Spleen (tissue), 11 donors: ENCODE measurements around the gene HIVEP1. TPM values are rescaled to one million over a fixed set of nuclear protein-coding genes. Genes with fewer than 3 reads are reported as not detected.

Experiments
- DNase-seq: peaks from one replicate; pipeline ENCODE4 v3.0.0-alpha.2; 2020
- H3K27ac ChIP-seq, 8 donors: fragments of 200-600 bp; sonication (generic) in 7 of 8; 1 replicate in 4 of 8; 2 replicates in 4 of 8; pipeline versions ENCODE4 v1.5.0 to v1.8.0; 2016 to 2021; ENCODE audit warnings: inconsistent platforms in 4 of 8, mild to moderate bottlenecking in 4 of 8, moderate library complexity in 1 of 8
- H3K27me3 ChIP-seq, 7 donors: fragments of 200-600 bp; sonication (generic) in 6 of 7; replicated peaks in 1 of 7; 1 replicate in 4 of 7; 2 replicates in 3 of 7; pipeline versions ENCODE4 v1.5.0 to v1.8.0; 2016 to 2021; ENCODE audit warnings: inconsistent platforms in 3 of 7, mild to moderate bottlenecking in 1 of 7
- H3K36me3 ChIP-seq, 6 donors: fragments of 200-600 bp; sonication (generic) in 5 of 6; 1 replicate in 4 of 6; 2 replicates in 2 of 6; pipeline versions ENCODE4 v1.5.0 to v1.8.0; 2016 to 2021; ENCODE audit warnings: inconsistent platforms in 2 of 6
- H3K4me1 ChIP-seq, 6 donors: fragments of 200-600 bp; sonication (generic) in 5 of 6; 1 replicate in 3 of 6; 2 replicates in 3 of 6; pipeline versions ENCODE4 v1.5.0 to v1.8.0; 2016 to 2021; ENCODE audit warnings: inconsistent platforms in 3 of 6
- H3K4me3 ChIP-seq, 8 donors: fragments of 200-600 bp; sonication (generic) in 7 of 8; 1 replicate in 4 of 8; 2 replicates in 4 of 8; pipeline versions ENCODE4 v1.5.0 to v1.8.0; 2016 to 2021; ENCODE audit warnings: inconsistent platforms in 4 of 8, mild to moderate bottlenecking in 4 of 8, moderate library complexity in 2 of 8
- H3K9me3 ChIP-seq, 8 donors: fragments of 200-600 bp; sonication (generic) in 7 of 8; 1 replicate in 4 of 8; 2 replicates in 4 of 8; pipeline versions ENCODE4 v1.5.0 to v1.8.0; 2016 to 2021; ENCODE audit warnings: inconsistent platforms in 4 of 8
- CTCF ChIP-seq, 11 experiments: fragments of 200-600 bp in 7 of 11; fragments of 450-650 bp in 4 of 11; sonication (generic) in 4 of 11; IDR thresholded peaks in 8 of 11; conservative IDR thresholded peaks in 3 of 11; 1 replicate in 7 of 11; 2 replicates in 4 of 11; pipeline versions ENCODE4 v1.4.0 to v1.8.0; 2016 to 2021; ENCODE audit warnings: antibody characterized with exemption in 11 of 11, inconsistent platforms in 4 of 11, mild to moderate bottlenecking in 1 of 11
- POLR2A ChIP-seq, 3 donors: fragments of 450-650 bp; IDR thresholded peaks; one replicate each; pipeline ENCODE4 v1.5.1; 2017; ENCODE audit warnings: antibody characterized with exemption in 3 of 3, mild to moderate bottlenecking in 1 of 3
- POLR2AphosphoS5 ChIP-seq, 3 donors: sonication (generic); formaldehyde crosslinking; IDR thresholded peaks; one replicate each; pipeline ENCODE4 v1.5.1; 2017; ENCODE audit warnings: antibody characterized with exemption in 3 of 3
- WGBS, 5 donors: extraction: QIAGEN DNeasy Blood & Tissue Kit in 3 of 5; methylation state at CpG; one replicate each; pipeline versions ENCODE4 v1.1.5 to v1.1.7; 2013 to 2018; 5-methylcytosine and 5-hydroxymethylcytosine counted together
- intact Hi-C: fragments of 100-400 bp; cut with DNase I; formaldehyde crosslinking; loops from one replicate; pipeline ENCODE4 v1.15.0; 2023; ENCODE audit warnings: low total_unique reads
- polyA plus RNA-seq, 3 donors: library from polyadenylated mRNA; stranded (reverse); fragments of 200-250 nt; gene quantifications; one replicate each; pipeline ENCODE4 v1.2.1, GENCODE V29; 2013
- total RNA-seq, 7 donors: library from RNA; depleted of rRNA in 3 of 7; stranded (reverse); fragments of >200 nt in 3 of 7; fragmentation: NEBNext Ultra II Directional in 4 of 7; extraction: Animal tissue kit (Norgen Biotek cat#: 25700) in 4 of 7; gene quantifications; one replicate each; pipeline versions ENCODE4 v1.1.0 to v1.2.1, GENCODE V29; 2016 to 2021
- donor health status: healthy with polysubstance abuse.
- donor health status: DM: no; HTN: no; CAD: no; lungs with moderate emphysema.
- donor health status: DM: no; HTN: no; CAD: no.
- donor health status: Bipolar disorder and iron deficiency.
- donor health status: healthy.
- donor health status: DM: no; HTN: no; CAD: no.
- donor health status: DM: yes; HTN: yes; CAD: no.

HIVEP1 gene
- total and polyA plus RNA-seq, 10 donors: 2.8 to 64.1 (median 39.7) TPM

- H3K27me3 ChIP-seq: no peaks in the 10 kb centered on the region
- no peak overlapping the region for H3K4me3 ChIP-seq
- no peaks in the 10 kb centered on the region for H3K9me3 ChIP-seq
- no peak for TF ChIP-seq POLR2A (IDR thresholded peaks at IDR 0.05)
- DNase-seq: no peak
- intact Hi-C loops: no loop called here
- WGBS, 5 donors: 96 to 98% (median 97%) methylated on average over 5 of the region's 5 CpGs
- peaks cover 0 to 48% (median 38%) of the 10 kb centered on the region in 6 donors for H3K4me1 ChIP-seq
- no peaks in the 10 kb centered on the region for H3K36me3 ChIP-seq
- no peak overlapping the region for H3K27ac ChIP-seq
These were observed 46.3 kb downstream of the HIVEP1 start for GRCh38 chr6:12058172-12058961.

GRCh38 chr6:12060780-12061609, 48.9 kb downstream of the HIVEP1 start:
- H3K4me3 ChIP-seq: peak overlapping the region in 5 of 8 donors; percentile 12 to 62 (median 20)
- H3K36me3 ChIP-seq: no peaks in the 10 kb centered on the region
- no peaks in the 10 kb centered on the region for H3K9me3 ChIP-seq
- 31 to 53% (median 51%) methylated on average over 15 of the region's 15 CpGs for WGBS, 5 donors
- DNase-seq: peak; percentile 93
- H3K27me3 ChIP-seq: no peaks in the 10 kb centered on the region
- peak overlapping the region in 6 of 8 donors; percentile 16 to 75 (median 40) for H3K27ac ChIP-seq
- intact Hi-C loops: no loop called here
- peaks cover under 1 to 65% (median 46%) of the 10 kb centered on the region in 6 donors for H3K4me1 ChIP-seq
- no peak for TF ChIP-seq CTCF (IDR thresholded peaks at IDR 0.05 in 8 of 11, conservative IDR thresholded peaks at IDR 0.05 in 3 of 11)
- TF ChIP-seq POLR2AphosphoS5 (IDR thresholded peaks at IDR 0.05): peak; percentile 60 to 81 (median 79)

GRCh38 chr6:12062605-12063004, 50.5 kb downstream of the HIVEP1 start:
- Histone ChIP-seq H3K27ac (no peak overlapping the region), H3K9me3 (no peaks in the 10 kb centered on the region), H3K4me1 (peaks cover 4 to 65% (median 50%) of the 10 kb centered on the region in 6 donors), H3K36me3 (no peaks in the 10 kb centered on the region), H3K4me3 (no peak overlapping the region), H3K27me3 (no peaks in the 10 kb centered on the region)
- TF ChIP-seq POLR2AphosphoS5 (IDR thresholded peaks at IDR 0.05) (no peak), POLR2A (IDR thresholded peaks at IDR 0.05) (no peak), CTCF (IDR thresholded peaks at IDR 0.05 in 8 of 11, conservative IDR thresholded peaks at IDR 0.05 in 3 of 11) (no peak)
- DNase-seq: no peak
- intact Hi-C loops: no loop called here
- 95 to 98% (median 96%) methylated on average over 5 of the region's 5 CpGs for WGBS, 5 donors

GRCh38 chr6:12064131-12064530, 52.0 kb downstream of the HIVEP1 start:
- Histone ChIP-seq H3K27ac (no peak overlapping the region), H3K36me3 (no peaks in the 10 kb centered on the region), H3K4me3 (no peak overlapping the region), H3K4me1 (peaks cover 4 to 58% (median 39%) of the 10 kb centered on the region in 6 donors), H3K9me3 (no peaks in the 10 kb centered on the region), H3K27me3 (no peaks in the 10 kb centered on the region)
- DNase-seq: no peak
- intact Hi-C loops: no loop called here
- WGBS, 5 donors: 76 to 87% (median 84%) methylated on average over 4 of the region's 4 CpGs
- TF ChIP-seq POLR2AphosphoS5 (IDR thresholded peaks at IDR 0.05): no peak
- no peak for TF ChIP-seq POLR2A (IDR thresholded peaks at IDR 0.05)
- TF ChIP-seq CTCF (IDR thresholded peaks at IDR 0.05 in 8 of 11, conservative IDR thresholded peaks at IDR 0.05 in 3 of 11): no peak
